Astrocyte (in vitro differentiated cells and primary cell): Measurements from ENCODE around the gene OR4B1. TPM values are rescaled to one million over a fixed set of nuclear protein-coding genes. Genes with fewer than 3 reads are reported as not detected.

Source experiments
- total RNA-seq: library from RNA; stranded (reverse); gene quantifications from 2 replicates; pipeline ENCODE4 v1.2.1, GENCODE V29; 2021

OR4B1 gene
- total RNA-seq, 1 donor from 2014 or later = not detected

Other genes starting within 250 kb of the OR4B1 start
- 17.4 and 22.9 TPM in 2 replicates for gene PTPRJ, start 236.3 kb upstream of the OR4B1 start, total RNA-seq
- gene OR4X2, start 28.3 kb downstream of the OR4B1 start, total RNA-seq = not detected in 2 replicates
- gene OR4X1, start 47.1 kb downstream of the OR4B1 start, total RNA-seq = not detected in 2 replicates
- gene OR4S1, start 89.4 kb downstream of the OR4B1 start, total RNA-seq = not detected in 2 replicates
- gene OR4C3, start 108.1 kb downstream of the OR4B1 start, total RNA-seq = not detected in 2 replicates
- gene OR4C5, start 149.7 kb downstream of the OR4B1 start, total RNA-seq = not detected in 2 replicates